ENCODE measurements around the gene ASPHD2.

Gene ASPHD2

DNA sequence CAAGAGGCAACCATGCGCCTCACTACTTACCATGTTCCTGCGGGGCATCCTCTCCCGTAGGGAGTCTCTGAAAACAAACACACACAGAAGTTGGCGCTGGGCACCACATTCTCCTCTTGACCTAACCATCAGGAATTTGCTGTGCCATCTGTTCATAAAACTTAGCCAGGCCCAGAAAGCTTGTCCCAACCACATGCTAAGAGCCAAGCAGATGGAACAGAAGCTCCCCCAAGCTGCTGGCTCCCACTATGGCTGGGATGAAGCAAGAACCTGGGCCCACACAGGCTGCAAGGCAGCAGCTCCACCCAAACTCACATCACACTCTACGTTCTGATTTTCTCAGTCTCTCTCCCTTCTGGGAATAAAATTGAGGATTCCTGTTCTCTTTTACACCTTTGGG, 37.1 kb downstream of the ASPHD2 start:
- Histone ChIP-seq H4K20me1 (ENCODE audit: insufficient read depth, low read length) (no peaks in the 10 kb centered on the region), H2AFZ (ENCODE audit: low read depth, low read length) (no peak overlapping the region), H3K4me1 (ENCODE audit: low read length) (peaks cover 9% of the 10 kb centered on the region), H3K79me2 (ENCODE audit: low read length) (no peaks in the 10 kb centered on the region), H3K4me3 (ENCODE audit: low read length) (no peak overlapping the region), H3K36me3 (replicated peaks; ENCODE audit: low read depth, low read length) (peaks cover 54% of the 10 kb centered on the region), H3K9ac (ENCODE audit: low read length) (no peak overlapping the region), H3K4me2 (ENCODE audit: low read length) (no peak overlapping the region), H3K9me3 (ENCODE audit: insufficient read depth, low read length) (no peaks in the 10 kb centered on the region), H3K27ac (ENCODE audit: low read length) (peak overlapping the region; percentile 0; the same call in 1 of the 2 replicates), H3K27me3 (ENCODE audit: low read depth, low read length) (no peaks in the 10 kb centered on the region)
- TF ChIP-seq EZH2phosphoT487 (IDR thresholded peaks at IDR 0.05; ENCODE audit: low read depth), result no peak
- TF ChIP-seq, protein P1, sequence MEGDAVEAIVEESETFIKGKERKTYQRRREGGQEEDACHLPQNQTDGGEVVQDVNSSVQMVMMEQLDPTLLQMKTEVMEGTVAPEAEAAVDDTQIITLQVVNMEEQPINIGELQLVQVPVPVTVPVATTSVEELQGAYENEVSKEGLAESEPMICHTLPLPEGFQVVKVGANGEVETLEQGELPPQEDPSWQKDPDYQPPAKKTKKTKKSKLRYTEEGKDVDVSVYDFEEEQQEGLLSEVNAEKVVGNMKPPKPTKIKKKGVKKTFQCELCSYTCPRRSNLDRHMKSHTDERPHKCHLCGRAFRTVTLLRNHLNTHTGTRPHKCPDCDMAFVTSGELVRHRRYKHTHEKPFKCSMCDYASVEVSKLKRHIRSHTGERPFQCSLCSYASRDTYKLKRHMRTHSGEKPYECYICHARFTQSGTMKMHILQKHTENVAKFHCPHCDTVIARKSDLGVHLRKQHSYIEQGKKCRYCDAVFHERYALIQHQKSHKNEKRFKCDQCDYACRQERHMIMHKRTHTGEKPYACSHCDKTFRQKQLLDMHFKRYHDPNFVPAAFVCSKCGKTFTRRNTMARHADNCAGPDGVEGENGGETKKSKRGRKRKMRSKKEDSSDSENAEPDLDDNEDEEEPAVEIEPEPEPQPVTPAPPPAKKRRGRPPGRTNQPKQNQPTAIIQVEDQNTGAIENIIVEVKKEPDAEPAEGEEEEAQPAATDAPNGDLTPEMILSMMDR (IDR thresholded peaks at IDR 0.05; ENCODE audit: low read depth, low read length), result no peak

DNA sequence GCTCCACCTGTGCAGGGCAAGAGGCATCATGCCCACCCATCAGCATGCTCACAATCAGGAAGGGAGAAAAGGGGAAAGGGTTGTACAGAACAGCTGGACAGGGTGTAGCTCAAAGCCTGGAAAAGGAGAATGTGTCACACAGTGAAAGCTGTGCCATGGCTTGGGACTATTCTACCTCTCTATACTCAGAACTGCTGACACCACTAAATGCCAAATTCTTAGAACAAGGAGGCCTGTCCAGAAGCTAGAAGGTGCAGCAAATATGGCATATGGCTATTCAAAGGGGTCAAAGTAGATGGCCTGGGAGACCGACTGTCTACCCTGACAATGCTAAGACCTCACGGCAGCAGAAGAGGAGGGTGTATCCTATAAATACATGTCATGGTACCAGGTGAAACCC, 41.7 kb downstream of the ASPHD2 start:
- Histone ChIP-seq H3K9ac (ENCODE audit: low read length) (no peak overlapping the region), H3K4me3 (ENCODE audit: low read length) (no peak overlapping the region), H3K4me1 (ENCODE audit: low read length) (peaks cover 9% of the 10 kb centered on the region), H3K9me3 (ENCODE audit: insufficient read depth, low read length) (no peaks in the 10 kb centered on the region), H3K4me2 (ENCODE audit: low read length) (no peak overlapping the region), H3K79me2 (ENCODE audit: low read length) (no peaks in the 10 kb centered on the region), H3K27ac (ENCODE audit: low read length) (no peak overlapping the region), H4K20me1 (ENCODE audit: insufficient read depth, low read length) (no peaks in the 10 kb centered on the region), H3K27me3 (ENCODE audit: low read depth, low read length) (no peaks in the 10 kb centered on the region), H3K36me3 (replicated peaks; ENCODE audit: low read depth, low read length) (peaks cover 64% of the 10 kb centered on the region), H2AFZ (ENCODE audit: low read depth, low read length) (no peak overlapping the region)
- TF ChIP-seq, protein P1 (IDR thresholded peaks at IDR 0.05; ENCODE audit: low read depth, low read length), result no peak
- no peak for TF ChIP-seq EZH2phosphoT487 (IDR thresholded peaks at IDR 0.05; ENCODE audit: low read depth)

DNA sequence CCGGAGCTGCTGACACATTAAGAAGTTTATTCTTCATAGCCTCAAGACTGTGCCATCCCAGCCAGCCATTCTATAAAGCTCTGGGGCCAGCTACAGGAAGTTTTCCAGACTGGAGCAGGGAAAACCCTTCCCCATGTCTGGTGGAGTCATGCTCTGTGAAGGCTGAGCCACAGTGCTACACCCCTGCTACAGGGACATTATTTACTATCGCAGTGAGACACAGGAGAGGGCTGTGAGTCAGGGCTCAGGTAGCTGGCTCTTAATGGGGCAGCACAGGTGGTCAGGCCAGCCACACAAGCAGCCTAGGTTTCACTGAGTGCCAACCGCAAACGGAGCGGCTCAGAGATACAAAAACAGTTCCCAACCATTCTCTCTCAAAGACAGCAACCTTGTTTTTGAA, 42.5 kb downstream of the ASPHD2 start:
- H3K4me3 ChIP-seq (ENCODE audit: low read length), result no peak overlapping the region
- peaks cover 63% of the 10 kb centered on the region for H3K36me3 ChIP-seq (replicated peaks; ENCODE audit: low read depth, low read length)
- H2AFZ ChIP-seq (ENCODE audit: low read depth, low read length), result no peak overlapping the region
- no peaks in the 10 kb centered on the region for H3K79me2 ChIP-seq (ENCODE audit: low read length)
- H3K27me3 ChIP-seq (ENCODE audit: low read depth, low read length), result no peaks in the 10 kb centered on the region
- H3K9ac ChIP-seq (ENCODE audit: low read length), result no peak overlapping the region
- H3K9me3 ChIP-seq (ENCODE audit: insufficient read depth, low read length), result no peaks in the 10 kb centered on the region
- H3K27ac ChIP-seq (ENCODE audit: low read length), result no peak overlapping the region
- H3K4me1 ChIP-seq (ENCODE audit: low read length), result peaks cover 8% of the 10 kb centered on the region
- H4K20me1 ChIP-seq (ENCODE audit: insufficient read depth, low read length), result no peaks in the 10 kb centered on the region
- H3K4me2 ChIP-seq (ENCODE audit: low read length), result no peak overlapping the region
- TF ChIP-seq, protein P1 (IDR thresholded peaks at IDR 0.05; ENCODE audit: low read depth, low read length), result no peak
- no peak for TF ChIP-seq EZH2phosphoT487 (IDR thresholded peaks at IDR 0.05; ENCODE audit: low read depth)

DNA sequence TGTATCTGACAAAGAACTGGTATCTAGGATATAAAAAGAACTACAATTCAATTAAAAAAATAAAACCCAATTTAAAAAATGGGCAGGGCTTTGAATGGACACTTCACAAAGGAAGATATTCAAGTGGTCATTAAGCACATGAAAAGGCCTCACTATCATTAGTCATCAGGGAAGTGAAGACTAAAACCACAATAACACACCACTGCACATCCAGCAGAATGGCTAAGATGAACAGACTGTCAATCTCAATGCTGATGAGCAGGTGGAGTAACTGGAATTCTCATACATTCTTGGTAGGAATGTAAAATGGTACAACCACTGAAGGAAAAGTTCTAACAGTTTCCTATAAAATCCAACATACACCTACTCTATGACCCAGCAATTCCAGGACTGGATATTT, 45.6 kb downstream of the ASPHD2 start:
- Histone ChIP-seq H2AFZ (ENCODE audit: low read depth, low read length) (no peak overlapping the region), H3K4me1 (ENCODE audit: low read length) (peaks cover 8% of the 10 kb centered on the region), H3K9ac (ENCODE audit: low read length) (no peak overlapping the region), H3K27me3 (ENCODE audit: low read depth, low read length) (no peaks in the 10 kb centered on the region), H3K4me2 (ENCODE audit: low read length) (no peak overlapping the region), H3K9me3 (ENCODE audit: insufficient read depth, low read length) (no peaks in the 10 kb centered on the region), H3K27ac (ENCODE audit: low read length) (no peak overlapping the region), H4K20me1 (ENCODE audit: insufficient read depth, low read length) (no peaks in the 10 kb centered on the region), H3K36me3 (replicated peaks; ENCODE audit: low read depth, low read length) (peaks cover 66% of the 10 kb centered on the region), H3K4me3 (ENCODE audit: low read length) (no peak overlapping the region), H3K79me2 (ENCODE audit: low read length) (peaks cover 15% of the 10 kb centered on the region)
- no peak for TF ChIP-seq EZH2phosphoT487 (IDR thresholded peaks at IDR 0.05; ENCODE audit: low read depth)

Measured in OCI-LY3 (cell line).